Stimulated activated CD4-positive, alpha-beta T cell treated with anti-CD3 and anti-CD28 coated beads, Interleukin-2, amount 100 ng/mL, for 48 hours (primary cell): ENCODE measurements around the gene TFEB.

Source experiments
- DNase-seq, 2 donors: peaks; one replicate each; pipeline ENCODE4 v3.0.0-alpha.2; 2020

Gene TFEB

GRCh38 chr6:41687501-41688175 lies 47.8 kb downstream of the TFEB start:
- DNase-seq: no peak

GRCh38 chr6:41685641-41686380 lies 49.6 kb downstream of the TFEB start:
- DNase-seq: no peak

- DNase-seq: no peak
These were observed 50.9 kb downstream of the TFEB start for GRCh38 chr6:41684311-41685180.

GRCh38 chr6:41683523-41684310 lies 51.7 kb downstream of the TFEB start:
- DNase-seq: peak; percentile 75 to 84

- peak; percentile 4 to 13 for DNase-seq
These were observed 52.2 kb downstream of the TFEB start for GRCh38 chr6:41683273-41683522.

GRCh38 chr6:41682497-41683272 lies 52.7 kb downstream of the TFEB start:
- DNase-seq: peak in 1 of 2 donors; percentile 7

- DNase-seq: peak; percentile 67 to 70
These were observed 53.3 kb downstream of the TFEB start for GRCh38 chr6:41682056-41682477.

- DNase-seq: no peak
These were observed 55.0 kb downstream of the TFEB start for GRCh38 chr6:41680182-41680965.

GRCh38 chr6:41679696-41680095 lies 55.7 kb downstream of the TFEB start:
- DNase-seq: no peak

- no peak for DNase-seq
These were observed 56.8 kb downstream of the TFEB start for GRCh38 chr6:41678511-41679084.

GRCh38 chr6:41677124-41677921 lies 58.1 kb downstream of the TFEB start:
- DNase-seq: no peak

GRCh38 chr6:41676431-41676830 lies 59.0 kb downstream of the TFEB start:
- no peak for DNase-seq

- no peak for DNase-seq
These were observed 59.4 kb downstream of the TFEB start for GRCh38 chr6:41675992-41676391.

- no peak for DNase-seq
These were observed 60.1 kb downstream of the TFEB start for GRCh38 chr6:41675176-41675775.

GRCh38 chr6:41674231-41675000 lies 61.0 kb downstream of the TFEB start:
- no peak for DNase-seq

GRCh38 chr6:41673704-41674000 lies 61.8 kb downstream of the TFEB start:
- no peak for DNase-seq

GRCh38 chr6:41672816-41673703 lies 62.3 kb downstream of the TFEB start:
- no peak for DNase-seq

GRCh38 chr6:41672016-41672415 lies 63.4 kb downstream of the TFEB start:
- no peak for DNase-seq
